SK-N-SH treated with all-trans-retinoic acid at 6 μM for 48 hours (cell line): ENCODE data around the gene ACOD1.

ENCODE experiments used
- ATAC-seq: fragments of 200-7000 bp; cut with Tn5 transposase; 3 replicates; pipeline ENCODE4 v1.9.1; 2020; ENCODE audit warnings: mild to moderate bottlenecking, moderate library complexity
- ARNTL ChIP-seq: fragments of 450-650 bp; formaldehyde crosslinking; IDR thresholded peaks from 2 replicates; pipeline ENCODE4 v1.5.0; 2020; ENCODE audit warnings: low read depth, mild to moderate bottlenecking, moderate library complexity, borderline replicate concordance
- BACH2 ChIP-seq: fragments of 250-450 bp; sonication (Bioruptor Pico); IDR thresholded peaks from 2 replicates; pipeline ENCODE4 v1.9.0; 2021; ENCODE audit warnings: mild to moderate bottlenecking, borderline replicate concordance
- CSDC2 ChIP-seq: fragments of 250-450 bp; sonication (Bioruptor Pico); IDR thresholded peaks from 2 replicates; pipeline ENCODE4 v1.5.0; 2020; ENCODE audit warnings: mild to moderate bottlenecking, moderate library complexity
- ESRRG ChIP-seq: fragments of 250-450 bp; sonication (Bioruptor Pico); IDR thresholded peaks from 2 replicates; pipeline ENCODE4 v1.6.1; 2021; ENCODE audit warnings: mild to moderate bottlenecking
- GLIS3 ChIP-seq: fragments of 250-450 bp; sonication (Bioruptor Pico); IDR thresholded peaks from 2 replicates; pipeline ENCODE4 v1.5.0; 2020; ENCODE audit warnings: mild to moderate bottlenecking, moderate library complexity
- ISL1 ChIP-seq: fragments of 250-450 bp; sonication (Bioruptor Pico); IDR thresholded peaks from 2 replicates; pipeline ENCODE4 v2.1.2; 2022; ENCODE audit warnings: mild to moderate bottlenecking, moderate library complexity
- PPARA ChIP-seq: fragments of 250-450 bp; sonication (Bioruptor Pico); IDR thresholded peaks from 2 replicates; pipeline ENCODE4 v1.5.0; 2020; ENCODE audit warnings: mild to moderate bottlenecking, borderline replicate concordance
- RARB ChIP-seq: fragments of 250-450 bp; sonication (Bioruptor Pico); IDR thresholded peaks from 2 replicates; pipeline ENCODE4 v1.8.0; 2021; ENCODE audit warnings: mild to moderate bottlenecking, moderate library complexity
- SNAI2 ChIP-seq: fragments of 250-450 bp; sonication (Bioruptor Pico); IDR thresholded peaks from 2 replicates; pipeline ENCODE4 v1.5.0; 2020; ENCODE audit warnings: mild to moderate bottlenecking, moderate library complexity
- TCF4 ChIP-seq: fragments of 250-450 bp; sonication (Bioruptor Pico); IDR thresholded peaks from 2 replicates; pipeline ENCODE4 v1.8.0; 2021; ENCODE audit warnings: mild to moderate bottlenecking, moderate library complexity, borderline replicate concordance
- TOX ChIP-seq: fragments of 250-450 bp; sonication (Bioruptor Pico); IDR thresholded peaks from 2 replicates; pipeline ENCODE4 v1.8.0; 2021; ENCODE audit warnings: mild to moderate bottlenecking, moderate library complexity, borderline replicate concordance
- TSHZ2 ChIP-seq: fragments of 250-450 bp; sonication (Bioruptor Pico); IDR thresholded peaks from 2 replicates; pipeline ENCODE4 v1.5.0; 2020; ENCODE audit warnings: mild to moderate bottlenecking, moderate library complexity
- ZC3H10 ChIP-seq: fragments of 250-450 bp; sonication (Bioruptor Pico); IDR thresholded peaks from 2 replicates; pipeline ENCODE4 v1.5.1; 2021; ENCODE audit warnings: mild to moderate bottlenecking, moderate library complexity
- ZFP3 ChIP-seq: fragments of 250-450 bp; sonication (Bioruptor Pico); IDR thresholded peaks from 2 replicates; pipeline ENCODE4 v1.5.0; 2020; ENCODE audit warnings: mild to moderate bottlenecking, moderate library complexity
- ZNF565 ChIP-seq: fragments of 450-650 bp; formaldehyde crosslinking; conservative IDR thresholded peaks from 2 replicates; pipeline ENCODE4 v1.5.0; 2020; ENCODE audit warnings: low read depth, mild to moderate bottlenecking, moderate library complexity
- ZNF70 ChIP-seq: fragments of 450-650 bp; formaldehyde crosslinking; IDR thresholded peaks from 2 replicates; pipeline ENCODE4 v1.5.0; 2020; ENCODE audit warnings: mild to moderate bottlenecking, moderate library complexity
- ZNF8 ChIP-seq: fragments of 450-650 bp; formaldehyde crosslinking; IDR thresholded peaks from 2 replicates; pipeline ENCODE4 v1.5.0; 2020; ENCODE audit warnings: mild to moderate bottlenecking, moderate library complexity
- TF ChIP-seq, protein P1 (sequence below): fragments of 250-450 bp; sonication (Bioruptor Pico); IDR thresholded peaks from 2 replicates; pipeline ENCODE4 v1.8.0; 2020; ENCODE audit warnings: mild to moderate bottlenecking, moderate library complexity, borderline replicate concordance
- TF ChIP-seq, protein P2 (sequence below): fragments of 250-450 bp; sonication (Bioruptor Pico); IDR thresholded peaks from 2 replicates; pipeline ENCODE4 v1.8.0; 2021; ENCODE audit warnings: low read depth, mild to moderate bottlenecking, moderate library complexity, borderline replicate concordance
- TF ChIP-seq, protein P3 (sequence below): fragments of 250-450 bp; sonication (Bioruptor Pico); IDR thresholded peaks from 2 replicates; pipeline ENCODE4 v1.5.1; 2021; ENCODE audit warnings: mild to moderate bottlenecking, moderate library complexity

ACOD1 gene

GRCh38 chr13:76991796-76992547, 43.7 kb downstream of the ACOD1 start, which contains the start of gene CLN5:
TSS of gene CLN5 (plus strand) at chr13:76992081. CDS start at chr13:76992099, 18 bp downstream.
- ATAC-seq, result peak; percentile 98
- TF ChIP-seq RARB (CRISPR knock-in tag) (no peak), ESRRG (CRISPR knock-in tag) (no peak), TSHZ2 (CRISPR knock-in tag) (no peak), ISL1 (no peak), BACH2 (CRISPR knock-in tag) (no peak), ZNF565 (CRISPR knock-in tag) (no peak), ZNF8 (CRISPR knock-in tag) (no peak), ZFP3 (CRISPR knock-in tag) (no peak), TCF4 (no peak), TOX (CRISPR knock-in tag) (no peak), ZC3H10 (CRISPR knock-in tag) (no peak), GLIS3 (CRISPR knock-in tag) (no peak), CSDC2 (CRISPR knock-in tag) (no peak), SNAI2 (CRISPR knock-in tag) (no peak), PPARA (CRISPR knock-in tag) (no peak)
- TF ChIP-seq, protein P1, sequence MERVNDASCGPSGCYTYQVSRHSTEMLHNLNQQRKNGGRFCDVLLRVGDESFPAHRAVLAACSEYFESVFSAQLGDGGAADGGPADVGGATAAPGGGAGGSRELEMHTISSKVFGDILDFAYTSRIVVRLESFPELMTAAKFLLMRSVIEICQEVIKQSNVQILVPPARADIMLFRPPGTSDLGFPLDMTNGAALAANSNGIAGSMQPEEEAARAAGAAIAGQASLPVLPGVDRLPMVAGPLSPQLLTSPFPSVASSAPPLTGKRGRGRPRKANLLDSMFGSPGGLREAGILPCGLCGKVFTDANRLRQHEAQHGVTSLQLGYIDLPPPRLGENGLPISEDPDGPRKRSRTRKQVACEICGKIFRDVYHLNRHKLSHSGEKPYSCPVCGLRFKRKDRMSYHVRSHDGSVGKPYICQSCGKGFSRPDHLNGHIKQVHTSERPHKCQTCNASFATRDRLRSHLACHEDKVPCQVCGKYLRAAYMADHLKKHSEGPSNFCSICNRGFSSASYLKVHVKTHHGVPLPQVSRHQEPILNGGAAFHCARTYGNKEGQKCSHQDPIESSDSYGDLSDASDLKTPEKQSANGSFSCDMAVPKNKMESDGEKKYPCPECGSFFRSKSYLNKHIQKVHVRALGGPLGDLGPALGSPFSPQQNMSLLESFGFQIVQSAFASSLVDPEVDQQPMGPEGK (CRISPR knock-in tag), result no peak

DNA sequence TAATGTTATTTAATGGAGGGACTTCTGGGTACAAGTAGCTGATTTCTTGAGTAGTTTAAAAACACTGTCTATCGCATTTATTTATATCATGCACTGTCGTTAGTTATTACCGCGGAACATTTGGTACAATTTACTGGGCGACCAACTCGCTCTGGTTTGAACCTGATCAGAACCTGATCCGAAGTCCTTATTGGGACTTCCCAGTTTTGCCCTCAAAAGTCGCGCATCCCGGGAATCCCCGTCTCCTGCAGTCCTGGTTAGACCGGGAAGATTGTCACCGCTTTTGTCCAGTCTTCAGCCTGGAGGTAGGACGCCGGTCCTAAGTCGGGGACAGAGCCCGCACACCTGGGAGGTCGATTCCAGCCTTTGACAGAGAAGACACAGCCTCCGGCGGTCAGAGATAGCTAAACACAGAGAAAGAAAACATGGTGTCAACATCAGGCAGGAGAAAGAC, 44.3 kb downstream of the ACOD1 start:
- ATAC-seq, result peak; percentile 32
- TF ChIP-seq TOX (CRISPR knock-in tag) (no peak), GLIS3 (CRISPR knock-in tag) (no peak)
- TF ChIP-seq, protein P2, sequence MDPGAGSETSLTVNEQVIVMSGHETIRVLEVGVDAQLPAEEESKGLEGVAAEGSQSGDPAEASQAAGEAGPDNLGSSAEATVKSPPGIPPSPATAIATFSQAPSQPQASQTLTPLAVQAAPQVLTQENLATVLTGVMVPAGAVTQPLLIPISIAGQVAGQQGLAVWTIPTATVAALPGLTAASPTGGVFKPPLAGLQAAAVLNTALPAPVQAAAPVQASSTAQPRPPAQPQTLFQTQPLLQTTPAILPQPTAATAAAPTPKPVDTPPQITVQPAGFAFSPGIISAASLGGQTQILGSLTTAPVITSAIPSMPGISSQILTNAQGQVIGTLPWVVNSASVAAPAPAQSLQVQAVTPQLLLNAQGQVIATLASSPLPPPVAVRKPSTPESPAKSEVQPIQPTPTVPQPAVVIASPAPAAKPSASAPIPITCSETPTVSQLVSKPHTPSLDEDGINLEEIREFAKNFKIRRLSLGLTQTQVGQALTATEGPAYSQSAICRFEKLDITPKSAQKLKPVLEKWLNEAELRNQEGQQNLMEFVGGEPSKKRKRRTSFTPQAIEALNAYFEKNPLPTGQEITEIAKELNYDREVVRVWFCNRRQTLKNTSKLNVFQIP (CRISPR knock-in tag), result no peak

DNA sequence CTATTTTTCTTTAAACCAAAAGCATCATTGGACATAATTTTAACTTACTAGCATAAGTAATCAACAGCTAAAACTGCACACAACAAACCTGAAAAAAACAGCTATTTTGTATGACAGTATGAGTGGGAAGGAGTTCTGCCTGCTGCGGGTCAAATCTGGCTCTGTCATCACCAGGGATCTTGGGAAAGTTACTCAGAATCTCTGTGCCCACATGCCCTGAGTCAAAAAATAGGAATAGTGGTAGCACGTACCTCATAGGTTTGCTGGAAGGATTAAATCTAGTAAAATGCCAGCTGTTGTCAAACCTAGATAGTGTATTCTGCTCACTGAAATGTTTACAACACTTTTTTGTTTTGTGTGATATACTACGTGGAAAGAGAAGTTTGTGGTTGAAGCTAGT, 44.7 kb downstream of the ACOD1 start:
- ATAC-seq, result 0 out of 3 replicates have a peak, but pooled peaks have one; percentile 2
- TF ChIP-seq ZC3H10 (CRISPR knock-in tag) (no peak), ZFP3 (CRISPR knock-in tag) (no peak), ZNF565 (CRISPR knock-in tag) (no peak), BACH2 (CRISPR knock-in tag) (no peak), TCF4 (no peak), PPARA (CRISPR knock-in tag) (no peak), ZNF70 (CRISPR knock-in tag) (no peak), ARNTL (CRISPR knock-in tag) (no peak), ISL1 (no peak), TOX (CRISPR knock-in tag) (no peak), CSDC2 (CRISPR knock-in tag) (no peak), SNAI2 (CRISPR knock-in tag) (no peak), RARB (CRISPR knock-in tag) (no peak), GLIS3 (CRISPR knock-in tag) (no peak)
- TF ChIP-seq, protein P1 (CRISPR knock-in tag), result no peak
- TF ChIP-seq, protein P3, sequence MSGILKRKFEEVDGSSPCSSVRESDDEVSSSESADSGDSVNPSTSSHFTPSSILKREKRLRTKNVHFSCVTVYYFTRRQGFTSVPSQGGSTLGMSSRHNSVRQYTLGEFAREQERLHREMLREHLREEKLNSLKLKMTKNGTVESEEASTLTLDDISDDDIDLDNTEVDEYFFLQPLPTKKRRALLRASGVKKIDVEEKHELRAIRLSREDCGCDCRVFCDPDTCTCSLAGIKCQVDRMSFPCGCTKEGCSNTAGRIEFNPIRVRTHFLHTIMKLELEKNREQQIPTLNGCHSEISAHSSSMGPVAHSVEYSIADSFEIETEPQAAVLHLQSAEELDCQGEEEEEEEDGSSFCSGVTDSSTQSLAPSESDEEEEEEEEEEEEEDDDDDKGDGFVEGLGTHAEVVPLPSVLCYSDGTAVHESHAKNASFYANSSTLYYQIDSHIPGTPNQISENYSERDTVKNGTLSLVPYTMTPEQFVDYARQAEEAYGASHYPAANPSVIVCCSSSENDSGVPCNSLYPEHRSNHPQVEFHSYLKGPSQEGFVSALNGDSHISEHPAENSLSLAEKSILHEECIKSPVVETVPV (CRISPR knock-in tag), result no peak
- TF ChIP-seq, protein P2 (CRISPR knock-in tag), result no peak
